Smooth muscle cell (in vitro differentiated cells): ENCODE measurements around the gene TATDN3. TPM values are rescaled to one million over a fixed set of nuclear protein-coding genes. Genes with fewer than 3 reads are reported as not detected.

Source experiments
- DNase-seq: peaks from one replicate; lab custom pipeline; 2025; ENCODE audit not compliant: unreplicated experiment; lab: John Stamatoyannopoulos, UW
- H2AFZ ChIP-seq: fragments of 200-600 bp; sonication (generic); 2 replicates; pipeline ENCODE4 v1.6.0; 2016; ENCODE audit warnings: antibody characterized with exemption, low read depth, mild to moderate bottlenecking
- H3F3A ChIP-seq: fragments of 200-600 bp; sonication (generic); 2 replicates; pipeline ENCODE4 v1.6.0; 2017; ENCODE audit warnings: antibody characterized with exemption, low read depth
- H3K27ac ChIP-seq: fragments of 200-600 bp; sonication (generic); 2 replicates; pipeline ENCODE4 v1.5.1; 2016; ENCODE audit warnings: low read depth, mild to moderate bottlenecking
- H3K27me3 ChIP-seq: fragments of 200-600 bp; sonication (generic); 2 replicates; pipeline ENCODE4 v1.6.1; 2016; ENCODE audit warnings: low read depth, mild to moderate bottlenecking
- H3K36me3 ChIP-seq: fragments of 200-600 bp; sonication (generic); 2 replicates; pipeline ENCODE4 v1.5.1; 2016; ENCODE audit warnings: low read depth
- H3K4me1 ChIP-seq: fragments of 200-600 bp; sonication (generic); 2 replicates; pipeline ENCODE4 v1.5.1; 2016; ENCODE audit warnings: low read depth
- H3K4me2 ChIP-seq: fragments of 200-600 bp; sonication (generic); 2 replicates; pipeline ENCODE4 v1.6.0; 2016; ENCODE audit warnings: mild to moderate bottlenecking
- H3K4me3 ChIP-seq: fragments of 200-600 bp; sonication (generic); 2 replicates; pipeline ENCODE4 v1.5.1; 2016; ENCODE audit warnings: mild to moderate bottlenecking
- H3K79me2 ChIP-seq: fragments of 200-600 bp; sonication (generic); 2 replicates; pipeline ENCODE4 v1.6.0; 2016; ENCODE audit warnings: low read depth, mild to moderate bottlenecking
- H3K9ac ChIP-seq: fragments of 200-600 bp; sonication (generic); 2 replicates; pipeline ENCODE4 v1.6.0; 2016; ENCODE audit warnings: low read depth
- H3K9me3 ChIP-seq: fragments of 200-600 bp; sonication (generic); replicated peaks from 2 replicates; pipeline ENCODE4 v1.5.1; 2016; ENCODE audit warnings: low read depth
- H4K20me1 ChIP-seq: fragments of 200-600 bp; sonication (generic); 2 replicates; pipeline ENCODE4 v1.6.0; 2016; ENCODE audit warnings: low read depth
- CTCF ChIP-seq: fragments of 200-600 bp; sonication (generic); IDR thresholded peaks from 2 replicates; pipeline ENCODE4 v1.5.1; 2017; ENCODE audit warnings: borderline replicate concordance, mild to moderate bottlenecking, antibody characterized with exemption; ENCODE audit not compliant: insufficient read depth, poor library complexity, severe bottlenecking
- WGBS: methylation state at CpG from one replicate; pipeline ENCODE4 v1.1.7; 2016; ENCODE audit warnings: low lambda C conversion rate; 5-methylcytosine and 5-hydroxymethylcytosine counted together
- polyA plus RNA-seq: library from polyadenylated mRNA; unstranded; fragments of >200 nt; fragmentation: Nextera tagmentation; extraction: Ambion mirVana; gene quantifications from 2 replicates; pipeline ENCODE4 v1.2.1, GENCODE V29; 2016
- total RNA-seq: library from RNA; depleted of rRNA; stranded (reverse); fragments of >200 nt; gene quantifications from 2 replicates; pipeline ENCODE4 v1.2.3, GENCODE V29; 2014

TATDN3 gene
- total and polyA plus RNA-seq, 2 experiments from 2014 or later, result 14.3 to 46.7 TPM

GRCh38 chr1:212780759-212781158 is 10.9 kb upstream of the TATDN3 start:
- H3K4me1 ChIP-seq, result no peaks in the 10 kb centered on the region
- WGBS, result 97% methylated on average over 3 of the region's 3 CpGs
- H3K79me2 ChIP-seq, result no peaks in the 10 kb centered on the region
- H3K4me3 ChIP-seq, result no peak overlapping the region
- no peak overlapping the region for H3K9ac ChIP-seq
- no peaks in the 10 kb centered on the region for H3K9me3 ChIP-seq
- no peaks in the 10 kb centered on the region for H3K27me3 ChIP-seq
- H4K20me1 ChIP-seq, result no peaks in the 10 kb centered on the region
- no peak overlapping the region for H3K27ac ChIP-seq
- H2AFZ ChIP-seq, result no peak overlapping the region
- TF ChIP-seq CTCF, result no peak
- no peaks in the 10 kb centered on the region for H3F3A ChIP-seq
- peaks cover 12% of the 10 kb centered on the region for H3K36me3 ChIP-seq
- no peak for DNase-seq
- no peak overlapping the region for H3K4me2 ChIP-seq

- H3K79me2 ChIP-seq, result no peaks in the 10 kb centered on the region
- H3K4me3 ChIP-seq, result no peak overlapping the region
- H3F3A ChIP-seq, result no peaks in the 10 kb centered on the region
- no peak overlapping the region for H3K27ac ChIP-seq
- no peak overlapping the region for H2AFZ ChIP-seq
- TF ChIP-seq CTCF, result no peak
- no peaks in the 10 kb centered on the region for H3K4me1 ChIP-seq
- H4K20me1 ChIP-seq, result no peaks in the 10 kb centered on the region
- H3K9me3 ChIP-seq, result no peaks in the 10 kb centered on the region
- H3K9ac ChIP-seq, result no peak overlapping the region
- DNase-seq, result no peak
- WGBS, result 95% methylated on average over 2 of the region's 2 CpGs
- H3K27me3 ChIP-seq, result no peaks in the 10 kb centered on the region
- no peak overlapping the region for H3K4me2 ChIP-seq
- H3K36me3 ChIP-seq, result peaks cover 15% of the 10 kb centered on the region
These were observed 10.5 kb upstream of the TATDN3 start for GRCh38 chr1:212781225-212781624.

GRCh38 chr1:212782422-212783154 is 9.1 kb upstream of the TATDN3 start:
- Histone ChIP-seq H3K9me3 (no peaks in the 10 kb centered on the region), H3K27me3 (no peaks in the 10 kb centered on the region), H2AFZ (no peak overlapping the region), H3K4me2 (no peak overlapping the region), H4K20me1 (no peaks in the 10 kb centered on the region), H3K27ac (no peak overlapping the region), H3F3A (no peaks in the 10 kb centered on the region), H3K4me1 (no peaks in the 10 kb centered on the region), H3K4me3 (no peak overlapping the region), H3K79me2 (peaks cover 5% of the 10 kb centered on the region), H3K36me3 (peaks cover 15% of the 10 kb centered on the region), H3K9ac (no peak overlapping the region)
- TF ChIP-seq CTCF, result peak; percentile 56
- no peak for DNase-seq
- 95% methylated on average over 3 of the region's 3 CpGs for WGBS

DNA sequence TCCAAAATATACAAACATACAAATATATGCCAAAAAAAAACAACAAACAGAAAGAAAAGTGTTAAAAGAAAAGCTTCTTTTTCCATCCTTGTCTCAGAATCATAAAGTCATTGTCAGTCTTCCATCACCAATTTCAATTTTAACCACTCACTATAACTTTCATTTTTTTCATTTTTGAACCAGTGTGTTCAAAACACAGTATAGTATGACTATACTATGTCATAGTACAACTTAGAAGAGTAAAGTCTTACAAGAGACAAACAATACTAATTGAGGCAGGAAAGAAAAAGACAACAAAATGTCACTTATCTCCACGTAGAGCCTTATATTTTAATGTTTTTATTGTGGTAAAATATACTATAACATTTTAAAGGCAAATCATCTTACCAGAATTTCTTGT is 7.7 kb upstream of the TATDN3 start:
- H4K20me1 ChIP-seq, result no peaks in the 10 kb centered on the region
- 94% methylated on average over 1 of the region's 1 CpG for WGBS
- H3K36me3 ChIP-seq, result peaks cover 15% of the 10 kb centered on the region
- DNase-seq, result no peak
- no peak overlapping the region for H3K9ac ChIP-seq
- no peak for TF ChIP-seq CTCF
- no peak overlapping the region for H3K4me3 ChIP-seq
- H3K9me3 ChIP-seq, result no peaks in the 10 kb centered on the region
- no peak overlapping the region for H3K27ac ChIP-seq
- H3K79me2 ChIP-seq, result peaks cover 18% of the 10 kb centered on the region
- no peak overlapping the region for H2AFZ ChIP-seq
- H3K4me2 ChIP-seq, result no peak overlapping the region
- no peaks in the 10 kb centered on the region for H3K4me1 ChIP-seq
- no peaks in the 10 kb centered on the region for H3F3A ChIP-seq
- no peaks in the 10 kb centered on the region for H3K27me3 ChIP-seq
